SK-N-SH (cell line): ENCODE data around the gene TUFT1. TPM values are rescaled to one million over a fixed set of nuclear protein-coding genes. Genes with fewer than 3 reads are reported as not detected.
A peak's percentile ranks its signal among the peaks of the same experiment; 100 is the strongest.

ENCODE experiments used
- CTCF ChIA-PET: fragments of 300-600, 350-600 bp; formaldehyde crosslinking; extraction: SDS; loops from one replicate; lab custom pipeline; 2021; lab: Yijun Ruan, JAX
- POLR2A ChIA-PET: fragments of 350-600 bp; sonication (Branson Sonifier 250); formaldehyde crosslinking; extraction: SDS; loops from one replicate; lab custom pipeline; 2020; ENCODE audit warnings: antibody characterized with exemption, inconsistent platforms; lab: Yijun Ruan, JAX
- DNase-seq: peaks from one replicate; pipeline ENCODE4 v3.0.0; 2012
- H2AFZ ChIP-seq: fragments of 200-600 bp; sonication (generic); 2 replicates; pipeline ENCODE4 v1.8.1; 2016; ENCODE audit warnings: antibody characterized with exemption, mild to moderate bottlenecking, low read depth
- H3F3A ChIP-seq: fragments of 200-600 bp; sonication (generic); replicated peaks from 2 replicates; pipeline ENCODE3; 2016; ENCODE audit warnings: antibody characterized with exemption, mild to moderate bottlenecking; ENCODE audit not compliant: insufficient read depth
- H3K27ac ChIP-seq, 2 experiments: fragments of 200-500 bp in 1 of 2; fragments of 200-600 bp in 1 of 2; sonication (Bioruptor generic) in 1 of 2; sonication (generic), shearing (Covaris generic) in 1 of 2; 2 replicates each; pipeline versions ENCODE4 v1.5.1 to v1.6.1; 2014 to 2016; ENCODE audit warnings: low read depth in 2 of 2, inconsistent platforms in 1 of 2, low read length in 1 of 2, mild to moderate bottlenecking in 1 of 2, mixed read lengths in 1 of 2
- H3K27me3 ChIP-seq: fragments of 200-600 bp; sonication (generic), shearing (Covaris generic); 2 replicates; pipeline ENCODE4 v1.6.1; 2016; ENCODE audit warnings: mixed run types; ENCODE audit not compliant: insufficient read depth
- H3K36me3 ChIP-seq, 2 experiments: fragments of 200-500 bp in 1 of 2; fragments of 200-600 bp in 1 of 2; sonication (Bioruptor generic) in 1 of 2; sonication (generic) in 1 of 2; replicated peaks in 1 of 2; 2 replicates each; pipeline versions ENCODE3 to v1.5.1; 2014 to 2016; ENCODE audit warnings: low read length in 1 of 2, mild to moderate bottlenecking in 1 of 2; ENCODE audit not compliant: insufficient read depth in 2 of 2, control insufficient read depth in 1 of 2
- H3K4me1 ChIP-seq, 2 experiments: fragments of 200-500 bp in 1 of 2; fragments of 200-600 bp in 1 of 2; sonication (Bioruptor generic) in 1 of 2; sonication (generic), shearing (Covaris generic) in 1 of 2; 2 replicates each; pipeline versions ENCODE4 v1.5.1 to v1.6.1; 2014 to 2016; ENCODE audit warnings: low read depth in 1 of 2, low read length in 1 of 2, mixed run types in 1 of 2; ENCODE audit not compliant: insufficient read depth in 2 of 2, control insufficient read depth in 1 of 2
- H3K4me2 ChIP-seq: fragments of 200-600 bp; sonication (generic), shearing (Covaris generic); 2 replicates; pipeline ENCODE4 v1.6.1; 2017; ENCODE audit warnings: mixed run types
- H3K4me3 ChIP-seq, 2 experiments: fragments of 200-500 bp in 1 of 2; fragments of 200-600 bp in 1 of 2; sonication (Bioruptor generic) in 1 of 2; sonication (generic), shearing (Covaris generic) in 1 of 2; 2 replicates each; pipeline versions ENCODE4 v1.5.1 to v1.8.1; 2014 to 2016; ENCODE audit warnings: low read depth in 2 of 2, inconsistent platforms in 1 of 2, low read length in 1 of 2, mild to moderate bottlenecking in 1 of 2, mixed read lengths in 1 of 2, moderate library complexity in 1 of 2
- H3K79me2 ChIP-seq: fragments of 200-600 bp; sonication (generic); 2 replicates; pipeline ENCODE4 v1.8.1; 2017; ENCODE audit warnings: mild to moderate bottlenecking; ENCODE audit not compliant: insufficient read depth
- H3K9ac ChIP-seq: fragments of 200-600 bp; sonication (generic); 2 replicates; pipeline ENCODE4 v1.6.1; 2017; ENCODE audit warnings: mixed run types
- H3K9me2 ChIP-seq: fragments of 200-600 bp; sonication (generic); 2 replicates; pipeline ENCODE4 v1.6.1; 2017; ENCODE audit warnings: mixed run types
- H3K9me3 ChIP-seq: fragments of 200-600 bp; sonication (generic); 2 replicates; pipeline ENCODE4 v1.6.1; 2017; ENCODE audit warnings: mixed run types, mild to moderate bottlenecking, moderate library complexity
- H4K20me1 ChIP-seq: fragments of 200-600 bp; sonication (generic); 2 replicates; pipeline ENCODE4 v1.6.1; 2017; ENCODE audit warnings: mild to moderate bottlenecking, mixed run types; ENCODE audit not compliant: insufficient read depth
- CHD2 ChIP-seq: fragments of 150-350 bp; IDR thresholded peaks from 2 replicates; pipeline ENCODE4 v1.6.1; 2018; ENCODE audit warnings: low read length; ENCODE audit not compliant: partially characterized antibody
- ELF1 ChIP-seq: IDR thresholded peaks from 2 replicates; pipeline ENCODE4 v1.4.0; 2012
- EP300 ChIP-seq, 2 experiments: IDR thresholded peaks; 2 replicates each; pipeline versions ENCODE4 v1.4.0 to v1.6.1; 2012; ENCODE audit warnings: borderline replicate concordance in 1 of 2, low read depth in 1 of 2, low read length in 1 of 2
- EZH2phosphoT487 ChIP-seq: fragments of 200-600 bp; sonication (generic); IDR thresholded peaks from 2 replicates; pipeline ENCODE4 v1.6.1; 2017; ENCODE audit warnings: low read depth, mixed run types, mild to moderate bottlenecking, antibody characterized with exemption, moderate library complexity, borderline replicate concordance
- FOSL2 ChIP-seq: IDR thresholded peaks from 2 replicates; pipeline ENCODE4 v1.4.0; 2012; ENCODE audit warnings: low read depth, mild to moderate bottlenecking, moderate library complexity, borderline replicate concordance
- FOXM1 ChIP-seq: IDR thresholded peaks from 2 replicates; pipeline ENCODE4 v1.4.0; 2012; ENCODE audit warnings: low read depth, mild to moderate bottlenecking
- GATA2 ChIP-seq: sonication (generic); formaldehyde crosslinking; IDR thresholded peaks from 2 replicates; pipeline ENCODE4 v1.5.0; 2020; ENCODE audit warnings: mild to moderate bottlenecking, missing genetic modification reagents
- JUND ChIP-seq: IDR thresholded peaks from 2 replicates; pipeline ENCODE4 v1.4.0; 2012
- PBX3 ChIP-seq: IDR thresholded peaks from 2 replicates; pipeline ENCODE4; 2012
- POLR2AphosphoS5 ChIP-seq: IDR thresholded peaks from 2 replicates; pipeline ENCODE4 v1.6.1; 2012; ENCODE audit warnings: low read depth, low read length
- RAD21 ChIP-seq: IDR thresholded peaks from 2 replicates; pipeline ENCODE4 v1.6.1; 2012; ENCODE audit warnings: mild to moderate bottlenecking, low read length
- RFX5 ChIP-seq: IDR thresholded peaks from 2 replicates; pipeline ENCODE4 v1.6.1; 2012; ENCODE audit warnings: mild to moderate bottlenecking, improper control_type of control experiment, low read length
- RXRA ChIP-seq: IDR thresholded peaks from 2 replicates; pipeline ENCODE4 v1.4.0; 2012; ENCODE audit warnings: low read depth, mild to moderate bottlenecking, borderline replicate concordance
- SMC3 ChIP-seq: IDR thresholded peaks from 2 replicates; pipeline ENCODE4 v1.6.1; 2012; ENCODE audit warnings: low read depth, low read length, improper control_type of control experiment
- TCF12 ChIP-seq: IDR thresholded peaks from 2 replicates; pipeline ENCODE4 v1.4.0; 2012
- USF1 ChIP-seq: IDR thresholded peaks from 2 replicates; pipeline ENCODE4 v1.4.0; 2012; ENCODE audit warnings: low read depth, borderline replicate concordance
- USF2 ChIP-seq: fragments of 150-350 bp; IDR thresholded peaks from 2 replicates; pipeline ENCODE4 v1.6.1; 2017; ENCODE audit warnings: antibody characterized with exemption, low read length, low read depth, borderline replicate concordance
- YY1 ChIP-seq: IDR thresholded peaks from 2 replicates; pipeline ENCODE4 v1.4.0; 2012; ENCODE audit warnings: low read depth, mild to moderate bottlenecking
- ZBTB33 ChIP-seq: IDR thresholded peaks from 2 replicates; pipeline ENCODE4 v1.4.0; 2012; ENCODE audit warnings: low read depth, borderline replicate concordance
- WGBS: methylation state at CpG from one replicate; pipeline ENCODE4 v1.1.6; 2017; ENCODE audit warnings: low lambda C conversion rate; 5-methylcytosine and 5-hydroxymethylcytosine counted together
- polyA plus RNA-seq, 3 experiments: library from polyadenylated mRNA; depleted of rRNA; stranded (reverse); fragments of >200 nt; gene quantifications; 2 replicates each; pipeline ENCODE4 v1.2.3, GENCODE V29; 2012

TUFT1 gene
- polyA plus RNA-seq, 1 of the 3 experiments (the other 2 are of a cell fraction), result 20.6 TPM

- DNase-seq, result no peak
- no peak for TF ChIP-seq YY1
- TF ChIP-seq USF2, result no peak
- no peak for TF ChIP-seq RXRA
- TF ChIP-seq PBX3, result no peak
- TF ChIP-seq EZH2phosphoT487, result no peak
- TF ChIP-seq RAD21, result no peak
- TF ChIP-seq TCF12, result no peak
- TF ChIP-seq ZBTB33, result no peak
- no peak for TF ChIP-seq RFX5
- TF ChIP-seq GATA2 (CRISPR knock-in tag), result no peak
- TF ChIP-seq CHD2, result no peak
- no peak for TF ChIP-seq ELF1
- no peak for TF ChIP-seq JUND
- TF ChIP-seq EP300 (IDR thresholded peaks at IDR 0.05; ENCODE audit: borderline replicate concordance in 1 of 2, low read depth in 1 of 2, low read length in 1 of 2), result no peak
- no peak for TF ChIP-seq FOSL2
- TF ChIP-seq FOXM1, result no peak
- TF ChIP-seq SMC3, result no peak
- no peak for TF ChIP-seq USF1
- TF ChIP-seq POLR2AphosphoS5, result no peak
- TF ChIP-seq, all 33 proteins: peak for 0
- 91% methylated on average over 7 of the region's 7 CpGs for WGBS
- peak overlapping the region; percentile 11; the same call in 1 of the 2 replicates for H3K4me2 ChIP-seq
- no peak overlapping the region for H3K4me3 ChIP-seq
- peaks cover 14% of the 10 kb centered on the region for H3K79me2 ChIP-seq
- H3K9me3 ChIP-seq, result no peaks in the 10 kb centered on the region
- H3K9ac ChIP-seq, result peak overlapping the region; percentile 20; the same call in 1 of the 2 replicates
- H3F3A ChIP-seq, result peaks cover 5% of the 10 kb centered on the region
- H3K36me3 ChIP-seq, result no peaks in the 10 kb centered on the region
- H3K4me1 ChIP-seq, result peaks cover 16 to 29% of the 10 kb centered on the region in 2 experiments; a peak in 3 of 4 replicates
- H4K20me1 ChIP-seq, result no peaks in the 10 kb centered on the region
- H3K9me2 ChIP-seq, result no peaks in the 10 kb centered on the region
- ChIA-PET CTCF (interaction anchor here (0.7 to 5.2 kb wide), 3 partner anchors 59 to 300 kb away, joined by 3 to 28 read pairs (median 5); partner anchors contain the start of gene CELF3), POLR2A (no interaction called here)
- no peaks in the 10 kb centered on the region for H3K27me3 ChIP-seq
- peak overlapping the region; percentile 1 to 83; a peak in 3 of 4 replicates for H3K27ac ChIP-seq
- H2AFZ ChIP-seq, result no peak overlapping the region
Measured at GRCh38 chr1:151536499-151536898, 3.6 kb upstream of the TUFT1 start.
